HepG2 (cell line): ENCODE results near the gene SVOP. TPM values are rescaled to one million over a fixed set of nuclear protein-coding genes. Genes with fewer than 3 reads are reported as not detected.

Experiments used
- ARNT ChIP-seq: fragments of 450-650 bp; IDR thresholded peaks from 2 replicates; pipeline ENCODE4 v1.6.1; 2017
- CREB1 ChIP-seq, 2 experiments: fragments of 450-650 bp in 1 of 2; IDR thresholded peaks; 2 replicates each; pipeline ENCODE4 v1.6.1; 2016 to 2017; ENCODE audit warnings: control low read depth in 1 of 2, mild to moderate bottlenecking in 1 of 2, missing compliant biosample characterization in 1 of 2, missing genetic modification characterization in 1 of 2
- FOXM1 ChIP-seq: sonication (generic); formaldehyde crosslinking; IDR thresholded peaks from 2 replicates; pipeline ENCODE4 v1.5.0; 2020; ENCODE audit warnings: missing genetic modification reagents
- IKZF1 ChIP-seq: fragments of 450-650 bp; IDR thresholded peaks from 2 replicates; pipeline ENCODE4 v1.7.1; 2016
- IRF2 ChIP-seq: IDR thresholded peaks from 2 replicates; pipeline ENCODE4 v1.6.1; 2018; ENCODE audit warnings: missing genetic modification reagents, missing compliant biosample characterization
- KLF6 ChIP-seq: IDR thresholded peaks from 2 replicates; pipeline ENCODE4 v1.8.0; 2016; ENCODE audit warnings: missing biosample characterization, missing genetic modification reagents
- LCORL ChIP-seq, 2 experiments: fragments of 450-650 bp in 1 of 2; sonication (generic) in 1 of 2; formaldehyde crosslinking in 1 of 2; IDR thresholded peaks; 2 replicates each; pipeline versions ENCODE4 v1.5.0 to v1.6.1; 2017 to 2020; ENCODE audit warnings: antibody characterized with exemption in 1 of 2, missing genetic modification reagents in 1 of 2
- NCOA5 ChIP-seq: sonication (generic); formaldehyde crosslinking; IDR thresholded peaks from 2 replicates; pipeline ENCODE4 v1.4.0; 2020; ENCODE audit warnings: missing genetic modification reagents
- NR2F6 ChIP-seq, 2 experiments: IDR thresholded peaks; 2 replicates each; pipeline ENCODE4 v1.6.1; 2016; ENCODE audit warnings: antibody characterized with exemption in 1 of 2, mild to moderate bottlenecking in 1 of 2
- RAD21 ChIP-seq: fragments of 450-650 bp; formaldehyde crosslinking; IDR thresholded peaks from 2 replicates; pipeline ENCODE4 v1.5.0; 2020; ENCODE audit warnings: mild to moderate bottlenecking
- SMYD3 ChIP-seq: sonication (generic); formaldehyde crosslinking; IDR thresholded peaks from 2 replicates; pipeline ENCODE4 v1.8.1; 2023; ENCODE audit warnings: mild to moderate bottlenecking, missing genetic modification reagents
- SPEN ChIP-seq: sonication (generic); formaldehyde crosslinking; IDR thresholded peaks from 2 replicates; pipeline ENCODE4 v1.5.1; 2020; ENCODE audit warnings: low read depth, mild to moderate bottlenecking, missing genetic modification reagents
- SRY ChIP-seq: sonication (generic); formaldehyde crosslinking; IDR thresholded peaks from 2 replicates; pipeline ENCODE4 v1.8.0; 2022; ENCODE audit warnings: mild to moderate bottlenecking, missing genetic modification reagents
- ZNF10 ChIP-seq: sonication (generic); formaldehyde crosslinking; IDR thresholded peaks from 2 replicates; pipeline ENCODE4 v1.4.0; 2020; ENCODE audit warnings: mild to moderate bottlenecking, low read depth, missing genetic modification reagents, borderline replicate concordance
- polyA plus RNA-seq, 8 experiments: library from polyadenylated mRNA; depleted of rRNA in 3 of 8; stranded (reverse) in 7 of 8; unstranded in 1 of 8; fragments of >200 nt; fragmentation: Illumina TruSeq in 4 of 8; extraction: Trizol in 4 of 8; gene quantifications; 2 replicates each; pipeline versions ENCODE4 v1.2.1 to v1.2.3, GENCODE V29; 2011 to 2016; ENCODE audit warnings: low read depth in 4 of 8, missing spikeins in 1 of 8, mixed read lengths in 1 of 8; ENCODE audit not compliant: insufficient read depth in 1 of 8
- total RNA-seq, 5 experiments: library from RNA; depleted of rRNA; stranded (reverse); fragments of >200 nt; fragmentation: Illumina TruSeq; extraction: Trizol; gene quantifications; 2 replicates each; pipeline ENCODE4 v1.2.3, GENCODE V29; 2016; ENCODE audit warnings: low read depth in 1 of 5
- TF ChIP-seq, protein P1 (sequence below): sonication (generic); formaldehyde crosslinking; IDR thresholded peaks from 2 replicates; pipeline ENCODE4 v1.4.0; 2020; ENCODE audit warnings: missing genetic modification reagents, borderline replicate concordance
- TF ChIP-seq, protein P2 (sequence below): sonication (generic); formaldehyde crosslinking; IDR thresholded peaks from 2 replicates; pipeline ENCODE4 v1.4.0; 2020; ENCODE audit warnings: mild to moderate bottlenecking, missing genetic modification reagents
- TF ChIP-seq, protein P3 (sequence below): sonication (generic); formaldehyde crosslinking; IDR thresholded peaks from 2 replicates; pipeline ENCODE4 v1.5.0; 2020; ENCODE audit warnings: missing genetic modification reagents

SVOP gene
- total and polyA plus RNA-seq, 2 of the 13 experiments (the other 11 are each of a cell fraction or from before 2014, with no cell fraction given) = not detected

DNA sequence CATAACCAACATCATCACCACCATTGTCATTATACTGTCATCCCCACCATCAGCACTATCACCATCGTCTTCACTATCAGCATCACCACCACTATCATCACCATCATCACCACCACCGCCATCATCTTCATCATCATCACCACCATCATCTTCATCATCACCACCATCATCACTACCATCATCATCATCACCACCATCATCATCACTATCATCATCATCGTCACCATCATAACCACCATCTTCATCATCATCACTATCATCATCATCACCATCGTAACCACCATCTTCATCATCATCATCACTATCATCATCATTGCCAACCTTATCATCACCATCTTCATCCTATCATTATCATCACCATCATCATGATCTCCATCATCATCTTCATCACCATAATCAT, 39.0 kb downstream of the SVOP start (continued):
- TF ChIP-seq, protein P1, sequence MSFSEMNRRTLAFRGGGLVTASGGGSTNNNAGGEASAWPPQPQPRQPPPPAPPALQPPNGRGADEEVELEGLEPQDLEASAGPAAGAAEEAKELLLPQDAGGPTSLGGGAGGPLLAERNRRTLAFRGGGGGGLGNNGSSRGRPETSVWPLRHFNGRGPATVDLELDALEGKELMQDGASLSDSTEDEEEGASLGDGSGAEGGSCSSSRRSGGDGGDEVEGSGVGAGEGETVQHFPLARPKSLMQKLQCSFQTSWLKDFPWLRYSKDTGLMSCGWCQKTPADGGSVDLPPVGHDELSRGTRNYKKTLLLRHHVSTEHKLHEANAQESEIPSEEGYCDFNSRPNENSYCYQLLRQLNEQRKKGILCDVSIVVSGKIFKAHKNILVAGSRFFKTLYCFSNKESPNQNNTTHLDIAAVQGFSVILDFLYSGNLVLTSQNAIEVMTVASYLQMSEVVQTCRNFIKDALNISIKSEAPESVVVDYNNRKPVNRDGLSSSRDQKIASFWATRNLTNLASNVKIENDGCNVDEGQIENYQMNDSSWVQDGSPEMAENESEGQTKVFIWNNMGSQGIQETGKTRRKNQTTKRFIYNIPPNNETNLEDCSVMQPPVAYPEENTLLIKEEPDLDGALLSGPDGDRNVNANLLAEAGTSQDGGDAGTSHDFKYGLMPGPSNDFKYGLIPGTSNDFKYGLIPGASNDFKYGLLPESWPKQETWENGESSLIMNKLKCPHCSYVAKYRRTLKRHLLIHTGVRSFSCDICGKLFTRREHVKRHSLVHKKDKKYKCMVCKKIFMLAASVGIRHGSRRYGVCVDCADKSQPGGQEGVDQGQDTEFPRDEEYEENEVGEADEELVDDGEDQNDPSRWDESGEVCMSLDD (CRISPR knock-in tag) = no peak
- TF ChIP-seq LCORL (IDR thresholded peaks at IDR 0.05) (peak; percentile 23; the same call in 1 of the 2 replicates), LCORL (CRISPR knock-in tag; IDR thresholded peaks at IDR 0.05) (no peak), CREB1 (IDR thresholded peaks at IDR 0.05) (peak; percentile 98), CREB1 (CRISPR knock-in tag; IDR thresholded peaks at IDR 0.05) (no peak), ZNF10 (CRISPR knock-in tag) (no peak), NCOA5 (no peak), SMYD3 (CRISPR knock-in tag) (no peak), FOXM1 (CRISPR knock-in tag) (no peak), RAD21 (no peak), SPEN (CRISPR knock-in tag) (no peak), KLF6 (CRISPR knock-in tag) (no peak), NR2F6 (IDR thresholded peaks at IDR 0.05) (no peak), NR2F6 (CRISPR knock-in tag; IDR thresholded peaks at IDR 0.05) (no peak), IRF2 (CRISPR knock-in tag) (no peak), IKZF1 (0 out of 2 replicates have a peak, but pooled peaks have one; percentile 37), ARNT (0 out of 2 replicates have a peak, but pooled peaks have one; percentile 13), SRY (CRISPR knock-in tag) (no peak)
- TF ChIP-seq, protein P2, sequence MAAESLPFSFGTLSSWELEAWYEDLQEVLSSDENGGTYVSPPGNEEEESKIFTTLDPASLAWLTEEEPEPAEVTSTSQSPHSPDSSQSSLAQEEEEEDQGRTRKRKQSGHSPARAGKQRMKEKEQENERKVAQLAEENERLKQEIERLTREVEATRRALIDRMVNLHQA (CRISPR knock-in tag) = no peak
- TF ChIP-seq, protein P3, sequence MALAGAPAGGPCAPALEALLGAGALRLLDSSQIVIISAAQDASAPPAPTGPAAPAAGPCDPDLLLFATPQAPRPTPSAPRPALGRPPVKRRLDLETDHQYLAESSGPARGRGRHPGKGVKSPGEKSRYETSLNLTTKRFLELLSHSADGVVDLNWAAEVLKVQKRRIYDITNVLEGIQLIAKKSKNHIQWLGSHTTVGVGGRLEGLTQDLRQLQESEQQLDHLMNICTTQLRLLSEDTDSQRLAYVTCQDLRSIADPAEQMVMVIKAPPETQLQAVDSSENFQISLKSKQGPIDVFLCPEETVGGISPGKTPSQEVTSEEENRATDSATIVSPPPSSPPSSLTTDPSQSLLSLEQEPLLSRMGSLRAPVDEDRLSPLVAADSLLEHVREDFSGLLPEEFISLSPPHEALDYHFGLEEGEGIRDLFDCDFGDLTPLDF (CRISPR knock-in tag) = no peak
